NT2/D1 (cell line): ENCODE results near the gene C8G.

Experiments
- SUZ12 ChIP-seq: IDR thresholded peaks from 2 replicates; pipeline ENCODE4 v1.6.1; 2011; ENCODE audit not compliant: insufficient read length, insufficient read depth; ENCODE audit errors: extremely low read depth
- YY1 ChIP-seq: IDR thresholded peaks from 2 replicates; pipeline ENCODE4 v1.6.1; 2011; ENCODE audit not compliant: insufficient read length, insufficient read depth

DNA sequence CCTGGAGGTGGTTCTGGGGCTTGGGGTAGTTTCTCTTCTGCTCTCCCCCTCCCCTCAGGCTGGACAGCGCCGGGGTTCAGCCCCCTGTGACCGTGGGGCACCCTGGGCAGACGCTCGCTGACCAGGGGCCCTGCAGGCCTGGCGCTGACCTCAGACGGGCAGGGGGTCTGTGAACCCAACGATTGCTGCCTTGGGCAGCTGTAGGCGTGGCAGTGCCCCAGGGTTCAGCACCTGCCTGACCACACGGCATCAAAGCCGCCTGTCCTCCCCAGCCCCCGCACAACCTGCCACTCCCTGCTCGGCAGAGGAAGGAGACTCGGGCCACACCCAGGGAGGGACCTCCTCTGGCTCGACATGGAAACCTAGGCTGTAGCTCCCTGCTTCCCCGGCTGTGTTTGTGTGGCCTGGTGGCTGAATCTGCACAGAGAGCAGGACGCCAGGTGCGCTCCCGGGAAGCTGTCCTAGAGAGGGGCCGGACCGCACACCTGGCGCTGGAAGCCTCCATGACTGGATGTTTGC, 19.2 kb downstream of the C8G start:
- no peak for TF ChIP-seq YY1
- TF ChIP-seq SUZ12, result no peak
